Measurements from ENCODE around the gene NEUROD2.
A peak's percentile ranks its signal among the peaks of the same experiment; 100 is the strongest.

Gene NEUROD2

GRCh38 chr17:39618956-39619785 is 11.5 kb upstream of the NEUROD2 start:
- no peak overlapping the region for H3K4me3 ChIP-seq (ENCODE audit: low read depth, low read length)
- DNase-seq (ENCODE audit: low read depth) = no peak
- TF ChIP-seq CTCF (conservative IDR thresholded peaks at IDR 0.05; ENCODE audit: low read depth, low read length) = no peak

DNA sequence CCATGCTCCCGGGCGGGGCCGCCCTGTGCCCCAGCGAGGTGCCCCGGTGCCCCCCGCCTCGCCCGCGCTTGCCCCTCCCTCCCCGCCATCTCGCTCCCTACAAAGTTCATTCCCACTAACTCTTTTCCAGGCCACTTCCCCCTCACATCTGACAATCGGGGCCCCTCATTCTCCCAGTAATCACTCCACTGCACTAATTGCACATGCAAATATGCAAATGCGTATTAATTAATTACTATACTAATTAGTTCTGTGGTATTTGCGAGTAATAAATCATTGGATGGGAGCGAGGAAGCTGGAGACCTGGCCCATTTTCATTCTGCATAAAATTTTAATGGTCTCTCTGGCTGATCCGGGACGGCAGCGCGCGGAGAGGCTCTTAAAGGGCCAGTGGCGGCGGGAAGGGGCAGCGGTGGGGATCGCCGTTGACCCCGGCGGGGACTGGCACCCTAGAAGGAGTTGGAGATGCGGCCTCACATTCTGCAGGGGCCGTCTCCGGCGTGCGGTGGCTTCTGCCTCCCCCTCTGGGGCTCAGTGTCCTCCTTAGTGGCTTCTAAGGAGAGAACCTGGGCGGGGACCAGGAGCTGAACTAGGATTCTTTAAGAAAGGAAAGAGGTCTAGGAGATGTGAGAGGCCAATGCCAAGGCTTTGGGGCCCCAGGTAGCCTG is 10.7 kb upstream of the NEUROD2 start:
- no peak for DNase-seq (ENCODE audit: low read depth)
- no peak for TF ChIP-seq CTCF (conservative IDR thresholded peaks at IDR 0.05; ENCODE audit: low read depth, low read length)
- peak overlapping the region; percentile 37 for H3K4me3 ChIP-seq (ENCODE audit: low read depth, low read length)

- peak overlapping the region; percentile 37 for H3K4me3 ChIP-seq (ENCODE audit: low read depth, low read length)
- no peak for TF ChIP-seq CTCF (conservative IDR thresholded peaks at IDR 0.05; ENCODE audit: low read depth, low read length)
- DNase-seq (ENCODE audit: low read depth) = no peak
Observed at GRCh38 chr17:39617446-39618245, 9.9 kb upstream of the NEUROD2 start.

GRCh38 chr17:39617100-39617445 is 9.4 kb upstream of the NEUROD2 start:
- H3K4me3 ChIP-seq (ENCODE audit: low read depth, low read length) = no peak overlapping the region
- no peak for DNase-seq (ENCODE audit: low read depth)
- no peak for TF ChIP-seq CTCF (conservative IDR thresholded peaks at IDR 0.05; ENCODE audit: low read depth, low read length)

DNA sequence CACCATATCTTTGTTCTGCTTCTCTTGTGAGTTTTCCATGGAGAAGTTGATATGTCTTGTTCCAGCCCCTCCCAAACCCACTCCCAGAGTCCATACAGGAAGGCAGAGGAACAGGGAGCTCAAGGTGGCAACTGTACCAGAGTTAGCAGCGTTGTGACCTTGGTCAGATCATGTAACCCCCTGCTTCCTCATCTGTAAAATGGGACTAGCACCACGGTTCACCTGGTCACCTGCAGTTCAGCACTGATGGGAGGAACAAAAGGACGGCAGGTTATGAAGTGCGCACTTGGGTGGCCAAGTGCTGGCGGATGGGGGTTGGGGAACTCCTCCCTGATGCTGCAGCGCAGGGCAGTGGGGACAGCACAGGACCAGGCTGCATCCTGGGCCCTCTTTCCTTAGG is 7.7 kb upstream of the NEUROD2 start:
- TF ChIP-seq CTCF (conservative IDR thresholded peaks at IDR 0.05; ENCODE audit: low read depth, low read length) = no peak

GRCh38 chr17:39614545-39615157 is 6.9 kb upstream of the NEUROD2 start:
- DNase-seq (ENCODE audit: low read depth) = no peak
- H3K4me3 ChIP-seq (ENCODE audit: low read depth, low read length) = no peak overlapping the region
- TF ChIP-seq CTCF (conservative IDR thresholded peaks at IDR 0.05; ENCODE audit: low read depth, low read length) = no peak

More for the DNA sequence above, 7.7 kb upstream of the NEUROD2 start:
- no peak for DNase-seq (ENCODE audit: low read depth)
- no peak overlapping the region for H3K4me3 ChIP-seq (ENCODE audit: low read depth, low read length)

Data from choroid plexus epithelial cell (primary cell).